Measurements from ENCODE around the gene QPCT. TPM values are rescaled to one million over a fixed set of nuclear protein-coding genes. Genes with fewer than 3 reads are reported as not detected.

The QPCT gene
- polyA plus RNA-seq, 1 of the 3 experiments (the other 2 are of a cell fraction): 0.12 TPM

- no peak for TF ChIP-seq NRF1 (IDR thresholded peaks at IDR 0.05; ENCODE audit: low read depth, low read length)
- TF ChIP-seq YY1 (IDR thresholded peaks at IDR 0.05; ENCODE audit: low read depth): no peak
- no peak for TF ChIP-seq MEF2A (IDR thresholded peaks at IDR 0.05; ENCODE audit: borderline replicate concordance, low read depth)
- TF ChIP-seq EP300 (IDR thresholded peaks at IDR 0.05; ENCODE audit: borderline replicate concordance in 1 of 2, low read depth in 1 of 2, low read length in 1 of 2): no peak
- TF ChIP-seq RAD21 (IDR thresholded peaks at IDR 0.05; ENCODE audit: low read length): no peak
- TF ChIP-seq TCF12 (IDR thresholded peaks at IDR 0.05): no peak
- no peak for TF ChIP-seq ZBTB33 (IDR thresholded peaks at IDR 0.05; ENCODE audit: borderline replicate concordance, low read depth)
- no peak for TF ChIP-seq RXRA (IDR thresholded peaks at IDR 0.05; ENCODE audit: borderline replicate concordance, low read depth)
- peak; percentile 73; the same call in 1 of the 2 replicates for TF ChIP-seq MAX (IDR thresholded peaks at IDR 0.05; ENCODE audit: low read depth)
- TF ChIP-seq POLR2AphosphoS5 (IDR thresholded peaks at IDR 0.05; ENCODE audit: low read depth, low read length): 0 out of 2 replicates have a peak, but pooled peaks have one; percentile 3
- TF ChIP-seq, protein P1, sequence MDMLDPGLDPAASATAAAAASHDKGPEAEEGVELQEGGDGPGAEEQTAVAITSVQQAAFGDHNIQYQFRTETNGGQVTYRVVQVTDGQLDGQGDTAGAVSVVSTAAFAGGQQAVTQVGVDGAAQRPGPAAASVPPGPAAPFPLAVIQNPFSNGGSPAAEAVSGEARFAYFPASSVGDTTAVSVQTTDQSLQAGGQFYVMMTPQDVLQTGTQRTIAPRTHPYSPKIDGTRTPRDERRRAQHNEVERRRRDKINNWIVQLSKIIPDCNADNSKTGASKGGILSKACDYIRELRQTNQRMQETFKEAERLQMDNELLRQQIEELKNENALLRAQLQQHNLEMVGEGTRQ (IDR thresholded peaks at IDR 0.05; ENCODE audit: borderline replicate concordance, low read depth, low read length): no peak
- TF ChIP-seq TEAD4 (IDR thresholded peaks at IDR 0.05; ENCODE audit: borderline replicate concordance, insufficient read depth): no peak
- no peak for TF ChIP-seq FOXJ3 (CRISPR knock-in tag; IDR thresholded peaks at IDR 0.05)
- TF ChIP-seq SIN3A (IDR thresholded peaks at IDR 0.05; ENCODE audit: borderline replicate concordance, low read depth, low read length): peak; percentile 33; the same call in 1 of the 2 replicates
- TF ChIP-seq JUND (IDR thresholded peaks at IDR 0.05): no peak
Measured at GRCh38 chr2:37324786-37325624, 19.4 kb upstream of the QPCT start, which contains the start of gene PRKD3 (continued).

DNA sequence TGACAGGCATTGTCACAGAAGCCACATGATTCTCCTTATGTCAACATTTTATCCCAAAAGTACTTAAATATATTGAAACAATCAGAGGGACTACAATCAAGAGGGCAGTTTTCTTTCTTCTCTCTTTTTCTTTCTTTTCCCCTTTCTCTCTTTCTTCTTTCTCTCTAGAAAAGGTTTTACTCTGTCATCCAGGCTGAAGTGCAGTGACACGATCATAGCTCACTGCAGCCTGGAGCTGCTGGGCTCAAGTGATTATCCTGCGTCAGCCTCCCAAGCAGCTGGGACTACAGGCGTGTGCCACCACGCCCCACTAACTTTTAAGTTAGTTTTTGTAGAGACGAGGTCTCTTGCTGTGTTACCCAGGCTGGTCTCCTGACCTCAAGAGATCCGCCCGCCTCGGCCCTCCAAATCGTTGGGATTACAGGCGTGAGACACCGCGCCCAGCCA, 18.8 kb upstream of the QPCT start:
- CTCF ChIA-PET: interaction anchor here (0.7 to 4.5 kb wide), 6 partner anchors 11 to 552 kb away, joined by 3 to 25 read pairs (median 5); no protein-coding TSS in a partner anchor

More for the DNA sequence above, 18.8 kb upstream of the QPCT start:
- Histone ChIP-seq H3K9ac (peak overlapping the region; percentile 78), H3K79me2 (ENCODE audit: insufficient read depth) (peaks cover 36% of the 10 kb centered on the region), H3F3A (replicated peaks; ENCODE audit: insufficient read depth) (peaks cover 23% of the 10 kb centered on the region), H3K27me3 (ENCODE audit: insufficient read depth) (no peaks in the 10 kb centered on the region), H3K4me3 (ENCODE audit: low read depth in 2 of 2, low read length in 1 of 2) (peak overlapping the region; percentile 92 to 96), H3K4me2 (peak overlapping the region; percentile 84), H3K27ac (ENCODE audit: low read depth in 2 of 2, low read length in 1 of 2) (peak overlapping the region; percentile 64 to 74; a peak in 3 of 4 replicates), H2AFZ (ENCODE audit: low read depth) (peak overlapping the region; percentile 97), H3K4me1 (ENCODE audit: control insufficient read depth in 1 of 2, insufficient read depth in 2 of 2, low read depth in 1 of 2, low read length in 1 of 2) (peaks cover 21 to 51% of the 10 kb centered on the region in 2 experiments; a peak in 3 of 4 replicates), H3K9me3 (no peaks in the 10 kb centered on the region), H4K20me1 (ENCODE audit: insufficient read depth) (peaks cover 23% of the 10 kb centered on the region), H3K9me2 (no peaks in the 10 kb centered on the region), H3K36me3 (replicated peaks in 1 of 2; ENCODE audit: control insufficient read depth in 1 of 2, insufficient read depth in 2 of 2, low read length in 1 of 2) (peaks cover 5 to 6% of the 10 kb centered on the region in 2 experiments)
- WGBS (ENCODE audit: low lambda C conversion rate): 93% methylated on average over 12 of the region's 12 CpGs
- no peak for TF ChIP-seq ELF1 (IDR thresholded peaks at IDR 0.05)
- TF ChIP-seq YY1 (IDR thresholded peaks at IDR 0.05; ENCODE audit: low read depth): no peak
- no peak for TF ChIP-seq JUND (IDR thresholded peaks at IDR 0.05)
- TF ChIP-seq TEAD4 (IDR thresholded peaks at IDR 0.05; ENCODE audit: borderline replicate concordance, insufficient read depth): no peak
- no peak for TF ChIP-seq FOSL2 (IDR thresholded peaks at IDR 0.05; ENCODE audit: borderline replicate concordance, low read depth)
- no peak for TF ChIP-seq RXRA (IDR thresholded peaks at IDR 0.05; ENCODE audit: borderline replicate concordance, low read depth)
- no peak for TF ChIP-seq NFIC (IDR thresholded peaks at IDR 0.05; ENCODE audit: borderline replicate concordance)
- no peak for TF ChIP-seq SMC3 (IDR thresholded peaks at IDR 0.05; ENCODE audit: low read depth, low read length)
- no peak for TF ChIP-seq MAX (IDR thresholded peaks at IDR 0.05; ENCODE audit: low read depth)
- no peak for TF ChIP-seq REST (IDR thresholded peaks at IDR 0.05; ENCODE audit: low read depth, low read length)
- TF ChIP-seq FOXJ3 (CRISPR knock-in tag; IDR thresholded peaks at IDR 0.05): no peak
- no peak for TF ChIP-seq GATA2 (CRISPR knock-in tag; IDR thresholded peaks at IDR 0.05)
- TF ChIP-seq RCOR1 (IDR thresholded peaks at IDR 0.05; ENCODE audit: low read length): no peak
- TF ChIP-seq MEF2A (IDR thresholded peaks at IDR 0.05; ENCODE audit: borderline replicate concordance, low read depth): no peak
- no peak for DNase-seq
- POLR2A ChIA-PET: interaction anchor here (1.6 kb wide), 1 partner anchor 169 kb away, joined by 4 read pairs; the partner anchor contains the start of gene EIF2AK2

Data from SK-N-SH (cell line).